H9 (cell line): ENCODE measurements around the gene PLA2G2C. TPM values are rescaled to one million over a fixed set of nuclear protein-coding genes. Genes with fewer than 3 reads are reported as not detected.

ENCODE experiments used
- DNase-seq: peaks from one replicate; pipeline ENCODE4 v3.0.0-alpha.2; 2017
- H2AFZ ChIP-seq: one replicate; pipeline ENCODE4 v1.6.1; 2013; ENCODE audit warnings: mild to moderate bottlenecking, low read length, control low read depth, moderate library complexity
- H2AK5ac ChIP-seq: 2 replicates; pipeline ENCODE4 v1.6.1; 2013; ENCODE audit warnings: low read length, control low read depth, mixed read lengths; ENCODE audit not compliant: insufficient read length
- H2BK120ac ChIP-seq: one replicate; pipeline ENCODE4 v1.6.1; 2013; ENCODE audit warnings: low read depth, mild to moderate bottlenecking, low read length, control low read depth, inconsistent platforms; ENCODE audit not compliant: poor library complexity, severe bottlenecking
- H2BK12ac ChIP-seq: 2 replicates; pipeline ENCODE4 v1.6.1; 2013; ENCODE audit warnings: low read length, control low read depth, mixed read lengths, low read depth; ENCODE audit not compliant: insufficient read length
- H2BK15ac ChIP-seq: 2 replicates; pipeline ENCODE4 v1.6.1; 2013; ENCODE audit warnings: low read depth, low read length, control low read depth
- H2BK20ac ChIP-seq: one replicate; pipeline ENCODE4 v1.6.1; 2013; ENCODE audit warnings: low read depth, mild to moderate bottlenecking, low read length, control low read depth, inconsistent platforms; ENCODE audit not compliant: poor library complexity, severe bottlenecking
- H2BK5ac ChIP-seq: 2 replicates; pipeline ENCODE4 v1.6.1; 2013; ENCODE audit warnings: low read length, control low read depth, mixed read lengths; ENCODE audit not compliant: insufficient read length
- H3K14ac ChIP-seq: 2 replicates; pipeline ENCODE4 v1.6.1; 2013; ENCODE audit warnings: low read length, control low read depth; ENCODE audit not compliant: insufficient read depth
- H3K18ac ChIP-seq: 2 replicates; pipeline ENCODE4 v1.6.1; 2013; ENCODE audit warnings: low read depth, mild to moderate bottlenecking, mixed read lengths, low read length, control low read depth; ENCODE audit not compliant: insufficient read length
- H3K23ac ChIP-seq: 2 replicates; pipeline ENCODE4 v1.6.1; 2013; ENCODE audit warnings: low read length, control low read depth, mixed read lengths, low read depth; ENCODE audit not compliant: insufficient read length
- H3K23me2 ChIP-seq: 2 replicates; pipeline ENCODE4 v1.6.1; 2013; ENCODE audit warnings: low read depth, mild to moderate bottlenecking, mixed read lengths, low read length, control low read depth; ENCODE audit not compliant: insufficient read length, poor library complexity, severe bottlenecking
- H3K27ac ChIP-seq: 2 replicates; pipeline ENCODE4 v1.5.1; 2013; ENCODE audit warnings: low read length, control low read depth, mixed read lengths, low read depth; ENCODE audit not compliant: insufficient read length
- H3K27me3 ChIP-seq: 2 replicates; pipeline ENCODE4 v1.6.1; 2013; ENCODE audit warnings: low read length, control low read depth, inconsistent platforms; ENCODE audit not compliant: insufficient read depth
- H3K4ac ChIP-seq: 2 replicates; pipeline ENCODE4 v1.6.1; 2013; ENCODE audit warnings: low read depth, mild to moderate bottlenecking, control low read depth, inconsistent platforms, low read length, moderate library complexity
- H3K4me1 ChIP-seq: 2 replicates; pipeline ENCODE4 v1.6.1; 2013; ENCODE audit warnings: low read length, control low read depth, inconsistent platforms; ENCODE audit not compliant: insufficient read depth
- H3K4me2 ChIP-seq: 2 replicates; pipeline ENCODE4 v1.6.1; 2013; ENCODE audit warnings: low read length, control low read depth, mixed read lengths; ENCODE audit not compliant: insufficient read length, insufficient read depth
- H3K56ac ChIP-seq: 2 replicates; pipeline ENCODE4 v1.6.1; 2013; ENCODE audit warnings: low read depth, mild to moderate bottlenecking, mixed read lengths, low read length, control low read depth; ENCODE audit not compliant: insufficient read length
- H3K79me1 ChIP-seq: 2 replicates; pipeline ENCODE4 v1.6.1; 2013; ENCODE audit warnings: low read depth, mild to moderate bottlenecking, moderate library complexity, low read length, control low read depth, inconsistent platforms; ENCODE audit not compliant: insufficient read depth, poor library complexity, severe bottlenecking
- H3K79me2 ChIP-seq: 2 replicates; pipeline ENCODE4 v1.6.1; 2013; ENCODE audit warnings: low read length, control low read depth, inconsistent platforms; ENCODE audit not compliant: insufficient read depth
- H3K9ac ChIP-seq: 2 replicates; pipeline ENCODE4 v1.6.1; 2013; ENCODE audit warnings: low read length, control low read depth, mixed read lengths; ENCODE audit not compliant: insufficient read length; ENCODE audit errors: extremely low read depth
- H3K9me3 ChIP-seq: one replicate; pipeline ENCODE4 v1.6.1; 2013; ENCODE audit warnings: low read depth, low read length, inconsistent platforms; ENCODE audit not compliant: control insufficient read depth
- H3T11ph ChIP-seq: one replicate; pipeline ENCODE4 v1.6.1; 2013; ENCODE audit warnings: mild to moderate bottlenecking, low read length, control low read depth, inconsistent platforms
- H4K20me1 ChIP-seq: one replicate; pipeline ENCODE4 v1.6.1; 2013; ENCODE audit not compliant: control insufficient read depth, insufficient read length, insufficient read depth
- H4K5ac ChIP-seq: 2 replicates; pipeline ENCODE4 v1.6.1; 2013; ENCODE audit warnings: low read depth, mild to moderate bottlenecking, mixed read lengths, low read length, control low read depth; ENCODE audit not compliant: insufficient read length
- H4K8ac ChIP-seq: replicated peaks from 2 replicates; pipeline ENCODE4 v1.6.1; 2013; ENCODE audit warnings: low read length, control low read depth, mixed read lengths, low read depth; ENCODE audit not compliant: insufficient read length
- H4K91ac ChIP-seq: 2 replicates; pipeline ENCODE4 v1.6.1; 2013; ENCODE audit warnings: low read depth, mild to moderate bottlenecking, moderate library complexity, mixed read lengths, low read length, control low read depth; ENCODE audit not compliant: insufficient read length
- H3K27ac Mint-ChIP-seq, 3 experiments: 2 replicates in 2 of 3; 3 replicates in 1 of 3; pipeline ENCODE4 v1.8.0; 2020 to 2021; ENCODE audit warnings: mixed read lengths in 3 of 3, mild to moderate bottlenecking in 1 of 3, moderate library complexity in 1 of 3
- H3K27me3 Mint-ChIP-seq: 2 replicates; pipeline ENCODE4 v1.8.0; 2021; ENCODE audit warnings: low read depth, mild to moderate bottlenecking, moderate library complexity, mixed read lengths
- H3K36me3 Mint-ChIP-seq, 3 experiments: 2 replicates in 2 of 3; 3 replicates in 1 of 3; pipeline ENCODE4 v1.8.0; 2020 to 2021; ENCODE audit warnings: low read depth in 3 of 3, mixed read lengths in 3 of 3; ENCODE audit not compliant: insufficient read depth in 1 of 3
- H3K4me1 Mint-ChIP-seq, 2 experiments: 2 replicates each; pipeline ENCODE4 v1.8.0; 2020; ENCODE audit warnings: mixed read lengths in 2 of 2
- H3K4me3 Mint-ChIP-seq, 2 experiments: 2 replicates in 1 of 2; 3 replicates in 1 of 2; pipeline ENCODE4 v1.8.0; 2020 to 2021; ENCODE audit warnings: mild to moderate bottlenecking in 2 of 2, mixed read lengths in 2 of 2, moderate library complexity in 1 of 2
- H3K9me3 Mint-ChIP-seq, 2 experiments: 2 replicates in 1 of 2; 3 replicates in 1 of 2; pipeline ENCODE4 v1.8.0; 2020; ENCODE audit warnings: mild to moderate bottlenecking in 2 of 2, mixed read lengths in 2 of 2, moderate library complexity in 1 of 2
- CTCF ChIP-seq: fragments of 200-600 bp; sonication (generic); conservative IDR thresholded peaks from 3 replicates; pipeline ENCODE4 v1.8.0; 2021; ENCODE audit warnings: antibody characterized with exemption, mild to moderate bottlenecking
- WGBS: extraction: QIAGEN DNeasy Blood & Tissue Kit; methylation state at CpG from one replicate; pipeline ENCODE4 v1.1.7; 2013; ENCODE audit warnings: missing lambda C conversion rate, low lambda C conversion rate, mixed read lengths; ENCODE audit not compliant: insufficient read length; ENCODE audit errors: extremely low coverage; 5-methylcytosine and 5-hydroxymethylcytosine counted together
- total RNA-seq: library from RNA; stranded (reverse); gene quantifications from 2 replicates; pipeline ENCODE4 v1.2.1, GENCODE V29; 2021

PLA2G2C gene
- total RNA-seq, 1 experiment from 2014 or later, result not detected

- no peak for TF ChIP-seq CTCF
- H3K9me3 ChIP-seq, result peaks cover 9% of the 10 kb centered on the region
- DNase-seq, result no peak
- no peak overlapping the region for H3K23ac ChIP-seq
- no peak overlapping the region for H4K91ac ChIP-seq
- H2BK120ac ChIP-seq, result no peak overlapping the region
- H2AK5ac ChIP-seq, result no peak overlapping the region
- no peak overlapping the region for H2BK5ac ChIP-seq
- no peaks in the 10 kb centered on the region for H3K79me2 ChIP-seq
- no peak overlapping the region for H2BK20ac ChIP-seq
- Mint-ChIP-seq H3K27ac (no peak overlapping the region), H3K27me3 (peaks cover 23% of the 10 kb centered on the region), H3K4me3 (no peak overlapping the region; a peak in 1 of 5 replicates), H3K36me3 (peaks cover 4 to 14% (median 11%) of the 10 kb centered on the region in 3 experiments; a peak in 5 of 7 replicates), H3K4me1 (peaks cover 7 to 8% of the 10 kb centered on the region in 2 experiments), H3K9me3 (peaks cover 32 to 38% of the 10 kb centered on the region in 2 experiments)
- no peak overlapping the region for H3K4ac ChIP-seq
- H4K5ac ChIP-seq, result no peak overlapping the region
- H3K23me2 ChIP-seq, result no peaks in the 10 kb centered on the region
- H3K4me2 ChIP-seq, result no peak overlapping the region
- H3K27ac ChIP-seq, result no peak overlapping the region
- H2AFZ ChIP-seq, result no peak overlapping the region
- no peak overlapping the region for H3K14ac ChIP-seq
- H2BK12ac ChIP-seq, result no peak overlapping the region
- H4K20me1 ChIP-seq, result no peaks in the 10 kb centered on the region
- H4K8ac ChIP-seq, result no peak overlapping the region
- no peak overlapping the region for H3K18ac ChIP-seq
- H3T11ph ChIP-seq, result no peak overlapping the region
- peaks cover 3% of the 10 kb centered on the region; the same call in 1 of the 2 replicates for H3K4me1 ChIP-seq
- no peak overlapping the region for H2BK15ac ChIP-seq
- no peaks in the 10 kb centered on the region for H3K27me3 ChIP-seq
- no peak overlapping the region for H3K56ac ChIP-seq
- H3K79me1 ChIP-seq, result no peaks in the 10 kb centered on the region
- H3K9ac ChIP-seq, result no peak overlapping the region
- WGBS, result no CpG with 5 or more reads among the region's 15 CpGs
Measured at GRCh38 chr1:20164694-20165202, 21.6 kb downstream of the PLA2G2C start.
